ENCODE measurements around the gene TMEM62.
A peak's percentile ranks its signal among the peaks of the same experiment; 100 is the strongest.

DNA sequence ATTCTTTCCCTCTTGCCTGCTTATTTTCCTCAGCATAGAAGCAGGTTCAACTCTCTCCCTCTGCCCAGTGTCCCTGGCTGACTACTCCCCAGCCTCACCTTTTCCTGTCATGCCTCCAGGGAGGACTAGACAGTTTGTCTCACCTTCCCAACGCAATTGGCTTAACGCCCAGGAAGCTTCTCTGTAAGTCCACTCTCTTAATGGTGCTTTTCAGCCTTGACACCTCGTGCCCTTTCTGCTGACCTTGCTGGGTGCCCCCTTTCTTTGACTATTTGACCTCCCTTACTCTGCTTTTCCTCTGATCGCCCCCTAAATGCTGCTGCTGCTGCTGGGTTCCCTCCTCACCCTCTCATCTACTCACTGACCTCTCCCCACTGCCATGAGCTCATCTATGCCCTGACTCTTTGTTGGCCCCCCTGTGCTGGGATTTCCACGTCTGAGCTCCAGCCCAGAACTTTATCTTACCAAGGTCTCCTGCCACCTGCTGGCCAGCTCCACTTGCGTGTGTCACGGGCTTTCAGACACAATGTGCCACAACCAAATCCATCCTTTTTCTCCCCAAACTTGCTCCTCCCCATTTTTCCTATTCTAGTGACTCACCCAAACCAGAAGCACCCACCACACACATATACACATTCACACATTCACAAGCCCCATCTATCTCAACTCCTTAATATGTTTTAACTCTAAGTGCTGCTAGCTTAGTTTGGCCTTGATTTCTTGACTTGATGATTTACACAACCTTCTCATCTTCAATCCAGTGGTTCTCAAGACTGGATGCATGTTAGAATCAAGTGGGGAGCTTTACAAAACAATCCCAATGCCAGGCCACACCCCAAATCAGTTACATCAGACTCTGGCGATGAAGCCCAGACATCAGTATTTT, 70.9 kb downstream of the TMEM62 start:
- TF ChIP-seq, protein P1, sequence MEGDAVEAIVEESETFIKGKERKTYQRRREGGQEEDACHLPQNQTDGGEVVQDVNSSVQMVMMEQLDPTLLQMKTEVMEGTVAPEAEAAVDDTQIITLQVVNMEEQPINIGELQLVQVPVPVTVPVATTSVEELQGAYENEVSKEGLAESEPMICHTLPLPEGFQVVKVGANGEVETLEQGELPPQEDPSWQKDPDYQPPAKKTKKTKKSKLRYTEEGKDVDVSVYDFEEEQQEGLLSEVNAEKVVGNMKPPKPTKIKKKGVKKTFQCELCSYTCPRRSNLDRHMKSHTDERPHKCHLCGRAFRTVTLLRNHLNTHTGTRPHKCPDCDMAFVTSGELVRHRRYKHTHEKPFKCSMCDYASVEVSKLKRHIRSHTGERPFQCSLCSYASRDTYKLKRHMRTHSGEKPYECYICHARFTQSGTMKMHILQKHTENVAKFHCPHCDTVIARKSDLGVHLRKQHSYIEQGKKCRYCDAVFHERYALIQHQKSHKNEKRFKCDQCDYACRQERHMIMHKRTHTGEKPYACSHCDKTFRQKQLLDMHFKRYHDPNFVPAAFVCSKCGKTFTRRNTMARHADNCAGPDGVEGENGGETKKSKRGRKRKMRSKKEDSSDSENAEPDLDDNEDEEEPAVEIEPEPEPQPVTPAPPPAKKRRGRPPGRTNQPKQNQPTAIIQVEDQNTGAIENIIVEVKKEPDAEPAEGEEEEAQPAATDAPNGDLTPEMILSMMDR (IDR thresholded peaks at IDR 0.05), result peak in 2 of 3 donors; percentile 46 to 68
- TF ChIP-seq POLR2A (IDR thresholded peaks at IDR 0.05) (no peak), POLR2AphosphoS5 (IDR thresholded peaks at IDR 0.05) (no peak)
